CD14-positive monocyte (primary cell): Measurements from ENCODE around the gene SLC22A23. TPM values are rescaled to one million over a fixed set of nuclear protein-coding genes. Genes with fewer than 3 reads are reported as not detected.

Experiments used
- DNase-seq, 3 donors: peaks; one replicate each; pipeline ENCODE4 v3.0.0-alpha.2; 2011 to 2022
- H2AFZ ChIP-seq: 2 replicates; pipeline ENCODE4 v1.6.0; 2012; ENCODE audit warnings: mild to moderate bottlenecking, low read depth, low read length, inconsistent platforms; ENCODE audit not compliant: insufficient read depth, poor library complexity, severe bottlenecking
- H3K27ac ChIP-seq, 2 donors: 1 replicate in 1 of 2; 2 replicates in 1 of 2; pipeline ENCODE4 v1.5.1; 2012 to 2013; ENCODE audit warnings: low read length in 2 of 2, control low read depth in 1 of 2, inconsistent platforms in 1 of 2, low read depth in 1 of 2, mild to moderate bottlenecking in 1 of 2
- H3K27me3 ChIP-seq, 2 donors: one replicate each; pipeline versions ENCODE4 v1.6.0 to v1.6.1; 2011 to 2013; ENCODE audit warnings: low read length in 2 of 2; ENCODE audit not compliant: control insufficient read depth in 2 of 2, insufficient read depth in 2 of 2
- H3K36me3 ChIP-seq, 2 donors: replicated peaks in 1 of 2; 1 replicate in 1 of 2; 2 replicates in 1 of 2; pipeline versions ENCODE4 v1.5.1 to v1.6.1; 2012 to 2013; ENCODE audit warnings: low read length in 2 of 2, control low read depth in 1 of 2, inconsistent platforms in 1 of 2, mild to moderate bottlenecking in 1 of 2; ENCODE audit not compliant: insufficient read depth in 2 of 2, control insufficient read depth in 1 of 2
- H3K4me1 ChIP-seq, 2 donors: 1 replicate in 1 of 2; 2 replicates in 1 of 2; pipeline versions ENCODE4 v1.5.1 to v1.6.1; 2012 to 2013; ENCODE audit warnings: low read length in 2 of 2, control low read depth in 1 of 2, inconsistent platforms in 1 of 2, mild to moderate bottlenecking in 1 of 2, moderate library complexity in 1 of 2; ENCODE audit not compliant: insufficient read depth in 2 of 2, control insufficient read depth in 1 of 2
- H3K4me2 ChIP-seq: replicated peaks from 2 replicates; pipeline ENCODE3; 2012; ENCODE audit warnings: low read length, moderate library complexity, mild to moderate bottlenecking; ENCODE audit not compliant: poor library complexity, severe bottlenecking; ENCODE audit errors: extremely low read depth
- H3K4me3 ChIP-seq, 3 experiments: fragments of 200-600 bp in 1 of 3; sonication (generic) in 1 of 3; replicated peaks in 1 of 3; 1 replicate in 2 of 3; 2 replicates in 1 of 3; pipeline ENCODE4 v1.5.1; 2011 to 2013; ENCODE audit warnings: low read length in 3 of 3, mild to moderate bottlenecking in 3 of 3, control low read depth in 2 of 3, low read depth in 2 of 3, inconsistent platforms in 1 of 3, moderate library complexity in 1 of 3
- H3K79me2 ChIP-seq: 2 replicates; pipeline ENCODE4 v1.6.0; 2012; ENCODE audit warnings: mild to moderate bottlenecking, control low read depth, inconsistent platforms, low read length, moderate library complexity; ENCODE audit not compliant: insufficient read depth
- H3K9ac ChIP-seq: 2 replicates; pipeline ENCODE4 v1.6.0; 2017; ENCODE audit warnings: low read length, mild to moderate bottlenecking; ENCODE audit not compliant: insufficient read depth, poor library complexity, severe bottlenecking
- H3K9me3 ChIP-seq, 2 donors: replicated peaks in 1 of 2; 1 replicate in 1 of 2; 2 replicates in 1 of 2; pipeline versions ENCODE4 v1.5.1 to v1.6.1; 2012 to 2013; ENCODE audit warnings: low read length in 2 of 2, control low read depth in 1 of 2; ENCODE audit not compliant: control insufficient read depth in 1 of 2, insufficient read depth in 1 of 2
- H4K20me1 ChIP-seq: 2 replicates; pipeline ENCODE4 v1.6.0; 2012; ENCODE audit warnings: mild to moderate bottlenecking, low read length, control low read depth, moderate library complexity; ENCODE audit not compliant: insufficient read depth
- H3K27ac Mint-ChIP-seq, 7 donors: one replicate each; pipeline ENCODE4 v1.8.0; 2020; ENCODE audit warnings: mild to moderate bottlenecking in 7 of 7, mixed read lengths in 7 of 7, moderate library complexity in 6 of 7, inconsistent platforms in 2 of 7
- H3K27me3 Mint-ChIP-seq, 3 donors: one replicate each; pipeline ENCODE4 v1.8.0; 2021 to 2022; ENCODE audit warnings: low read depth in 3 of 3, mild to moderate bottlenecking in 3 of 3, mixed read lengths in 3 of 3, moderate library complexity in 3 of 3, inconsistent platforms in 1 of 3
- H3K36me3 Mint-ChIP-seq, 2 donors: one replicate each; pipeline ENCODE4 v1.8.0; 2020; ENCODE audit warnings: mixed read lengths in 2 of 2, inconsistent platforms in 1 of 2, mild to moderate bottlenecking in 1 of 2
- H3K4me1 Mint-ChIP-seq: one replicate; pipeline ENCODE4 v1.8.0; 2020; ENCODE audit warnings: mild to moderate bottlenecking, mixed read lengths
- H3K4me3 Mint-ChIP-seq, 2 donors: one replicate each; pipeline ENCODE4 v1.8.0; 2020; ENCODE audit warnings: mild to moderate bottlenecking in 2 of 2, mixed read lengths in 2 of 2, moderate library complexity in 1 of 2
- H3K9me3 Mint-ChIP-seq, 7 donors: one replicate each; pipeline ENCODE4 v1.8.0; 2020 to 2022; ENCODE audit warnings: mixed read lengths in 7 of 7, mild to moderate bottlenecking in 6 of 7, moderate library complexity in 6 of 7, inconsistent platforms in 2 of 7
- WGBS: methylation state at CpG from one replicate; pipeline ENCODE4 v1.1.5; 2013; ENCODE audit warnings: missing lambda C conversion rate; ENCODE audit not compliant: insufficient coverage; 5-methylcytosine and 5-hydroxymethylcytosine counted together
- intact Hi-C, 2 donors: fragments of 100-400 bp; cut with micrococcal nuclease; formaldehyde crosslinking; loops; one replicate each; pipeline versions ENCODE4 v1.15.0 to v1.15.1; 2023
- polyA plus RNA-seq, 3 donors: library from polyadenylated mRNA; depleted of rRNA in 1 of 3; unstranded in 2 of 3; stranded (reverse) in 1 of 3; fragments of 300-500 nt in 2 of 3; fragments of >200 nt in 1 of 3; fragmentation: Illumina TruSeq in 2 of 3; gene quantifications; 1 replicate in 2 of 3; 2 replicates in 1 of 3; pipeline ENCODE4 v1.2.3, GENCODE V29; 2012 to 2021
- TF ChIP-seq, protein P1 (sequence below): fragments of 200-600 bp; IDR thresholded peaks from one replicate; pipeline ENCODE4 v1.8.0; 2022; ENCODE audit warnings: antibody characterized with exemption, mild to moderate bottlenecking

The SLC22A23 gene
- polyA plus RNA-seq, 3 donors, result 0.08 TPM; not detected in 2

DNA sequence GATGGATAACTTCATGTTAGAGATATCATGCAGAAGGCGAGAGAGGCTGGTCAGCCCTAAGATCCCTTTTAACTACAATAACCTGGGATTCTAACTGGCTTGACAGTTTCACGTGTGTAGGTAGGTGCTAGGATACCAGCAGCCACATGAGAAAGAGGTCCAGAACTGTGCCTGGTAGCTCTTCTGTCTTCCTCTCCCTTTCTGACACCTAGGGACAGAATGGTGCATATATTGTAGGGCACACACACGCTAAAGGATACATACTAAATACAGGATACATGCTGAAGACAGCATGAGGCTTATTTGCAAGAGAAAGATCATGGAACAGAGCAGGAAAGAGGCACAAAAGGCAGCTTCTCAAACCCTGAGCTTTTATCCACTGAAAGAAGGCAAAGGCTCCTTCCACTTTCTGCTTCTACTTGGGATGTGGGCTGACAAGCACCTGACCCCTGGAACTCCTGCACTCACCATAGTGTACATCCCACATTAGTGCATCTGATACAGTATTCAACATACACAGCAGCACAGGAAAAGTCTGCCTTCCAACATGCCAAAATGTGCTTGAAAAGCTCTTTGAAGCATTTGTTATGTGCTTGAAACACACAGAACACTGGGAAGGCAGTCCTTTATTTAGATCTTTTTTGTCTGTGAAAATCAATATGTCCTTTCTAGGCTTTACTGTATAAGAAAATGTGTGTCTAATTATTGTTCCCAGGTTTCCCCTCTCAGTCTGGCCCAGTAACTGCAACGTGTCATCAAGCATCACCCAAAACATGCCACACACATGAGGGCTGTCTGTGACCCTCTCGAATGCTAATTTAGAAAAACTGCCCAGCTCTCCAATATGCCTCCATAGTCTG, 3.2 kb downstream of the SLC22A23 start:
- peaks cover 8 to 11% of the 10 kb centered on the region in 2 donors for H3K4me1 ChIP-seq
- peaks cover 6% of the 10 kb centered on the region for H3K4me1 Mint-ChIP-seq
- intact Hi-C loops, result no loop called here
- H4K20me1 ChIP-seq, result no peaks in the 10 kb centered on the region
- H3K9ac ChIP-seq, result no peak overlapping the region
- no peaks in the 10 kb centered on the region for H3K79me2 ChIP-seq
- no peak overlapping the region for H3K4me3 ChIP-seq
- H3K4me2 ChIP-seq, result no peak overlapping the region
- no peak overlapping the region for H3K27ac Mint-ChIP-seq
- no peak overlapping the region for H2AFZ ChIP-seq
- no peak overlapping the region for H3K27ac ChIP-seq
- peaks cover 53 to 59% of the 10 kb centered on the region in 2 donors for H3K27me3 ChIP-seq
- H3K36me3 ChIP-seq, result no peaks in the 10 kb centered on the region
- H3K9me3 Mint-ChIP-seq, result peaks cover 0 to 7% (median 3%) of the 10 kb centered on the region in 7 donors
- DNase-seq, result no peak
- H3K4me3 Mint-ChIP-seq, result no peak overlapping the region
- H3K27me3 Mint-ChIP-seq, result peaks cover 34 to 35% (median 34%) of the 10 kb centered on the region in 3 donors
- TF ChIP-seq, protein P1, sequence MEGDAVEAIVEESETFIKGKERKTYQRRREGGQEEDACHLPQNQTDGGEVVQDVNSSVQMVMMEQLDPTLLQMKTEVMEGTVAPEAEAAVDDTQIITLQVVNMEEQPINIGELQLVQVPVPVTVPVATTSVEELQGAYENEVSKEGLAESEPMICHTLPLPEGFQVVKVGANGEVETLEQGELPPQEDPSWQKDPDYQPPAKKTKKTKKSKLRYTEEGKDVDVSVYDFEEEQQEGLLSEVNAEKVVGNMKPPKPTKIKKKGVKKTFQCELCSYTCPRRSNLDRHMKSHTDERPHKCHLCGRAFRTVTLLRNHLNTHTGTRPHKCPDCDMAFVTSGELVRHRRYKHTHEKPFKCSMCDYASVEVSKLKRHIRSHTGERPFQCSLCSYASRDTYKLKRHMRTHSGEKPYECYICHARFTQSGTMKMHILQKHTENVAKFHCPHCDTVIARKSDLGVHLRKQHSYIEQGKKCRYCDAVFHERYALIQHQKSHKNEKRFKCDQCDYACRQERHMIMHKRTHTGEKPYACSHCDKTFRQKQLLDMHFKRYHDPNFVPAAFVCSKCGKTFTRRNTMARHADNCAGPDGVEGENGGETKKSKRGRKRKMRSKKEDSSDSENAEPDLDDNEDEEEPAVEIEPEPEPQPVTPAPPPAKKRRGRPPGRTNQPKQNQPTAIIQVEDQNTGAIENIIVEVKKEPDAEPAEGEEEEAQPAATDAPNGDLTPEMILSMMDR, result no peak
- H3K36me3 Mint-ChIP-seq, result peaks cover 0 to 4% of the 10 kb centered on the region in 2 donors
- no CpG with 5 or more reads among the region's 5 CpGs for WGBS
- peaks cover 0 to 31% of the 10 kb centered on the region in 2 donors for H3K9me3 ChIP-seq

DNA sequence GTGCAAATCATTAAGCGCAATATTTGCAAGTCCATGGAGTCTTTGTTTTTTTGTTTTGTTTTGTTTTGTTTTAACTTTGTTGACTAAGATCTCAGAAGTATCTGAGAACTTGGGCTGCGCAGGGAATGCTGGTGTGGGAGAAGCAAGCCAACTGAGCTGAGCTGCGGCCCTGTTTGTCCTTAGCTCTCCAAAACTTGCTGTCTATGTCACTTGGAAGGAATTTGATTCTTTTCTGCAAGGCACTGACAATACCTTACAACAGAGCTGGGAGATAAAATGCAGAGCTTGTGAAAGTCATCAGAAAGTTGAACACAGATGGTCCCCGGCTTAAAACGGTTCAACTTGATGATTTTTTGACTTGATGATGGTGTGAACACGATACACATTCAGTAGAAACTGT, 5.4 kb downstream of the SLC22A23 start:
- intact Hi-C loops, result no loop called here
- Mint-ChIP-seq H3K27me3 (peaks cover 20 to 25% (median 20%) of the 10 kb centered on the region in 3 donors), H3K4me3 (no peak overlapping the region), H3K4me1 (no peaks in the 10 kb centered on the region), H3K36me3 (no peaks in the 10 kb centered on the region), H3K27ac (no peak overlapping the region), H3K9me3 (peaks cover 0 to 5% (median 0%) of the 10 kb centered on the region in 7 donors)
- Histone ChIP-seq H3K9me3 (peaks cover 0 to 18% of the 10 kb centered on the region in 2 donors), H3K9ac (no peak overlapping the region), H3K4me1 (peaks cover 6 to 8% of the 10 kb centered on the region in 2 donors), H3K27ac (no peak overlapping the region), H4K20me1 (no peaks in the 10 kb centered on the region), H3K79me2 (no peaks in the 10 kb centered on the region), H3K27me3 (peaks cover 38 to 44% of the 10 kb centered on the region in 2 donors), H3K36me3 (no peaks in the 10 kb centered on the region), H3K4me2 (no peak overlapping the region), H3K4me3 (no peak overlapping the region), H2AFZ (no peak overlapping the region)
- TF ChIP-seq, protein P1, result no peak
- DNase-seq, result no peak
- WGBS, result 93% methylated on average over 3 of the region's 6 CpGs
